T-helper 1 cell treated with Interleukin-12 subunit alpha and Interleukin-12 subunit beta and Interleukin-4 antibody, amounts not matched to agents 30 ng/mL and 1 ng/mL, for 36 hours (primary cell): Measurements from ENCODE around the gene TTC21B. TPM values are rescaled to one million over a fixed set of nuclear protein-coding genes. Genes with fewer than 3 reads are reported as not detected.

Experiments
- intact Hi-C: fragments of 100-400 bp; cut with micrococcal nuclease; formaldehyde crosslinking; loops from one replicate; pipeline ENCODE4 v1.15.1; 2024
- total RNA-seq: library from RNA; stranded (reverse); gene quantifications from 2 replicates; pipeline ENCODE4 v1.2.3, GENCODE V29; 2022

Gene TTC21B
- total RNA-seq, 1 donor from 2014 or later = 20.4 TPM

- intact Hi-C loops = no loop called here
Observed at GRCh38 chr2:165840333-165840958, 113.1 kb downstream of the TTC21B start.

DNA sequence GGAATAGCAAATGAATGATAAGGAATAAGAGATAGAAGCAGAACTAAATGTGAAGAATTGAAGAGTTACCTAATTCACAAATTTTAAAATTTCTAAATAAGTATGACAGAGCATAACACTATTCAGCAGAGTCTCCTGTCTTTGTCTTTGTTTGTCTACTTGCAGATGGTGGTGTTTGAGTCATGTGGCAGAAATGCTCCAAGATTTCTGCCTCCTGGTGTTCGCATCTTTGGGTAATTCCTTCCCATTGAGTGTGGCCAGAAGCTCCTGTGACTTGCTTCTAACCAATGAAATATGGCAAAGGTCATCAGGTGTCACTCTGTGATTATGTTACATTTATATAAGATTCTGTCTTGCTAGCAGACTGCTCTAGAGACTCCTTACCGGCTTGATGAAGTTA lies 114.0 kb downstream of the TTC21B start:
- intact Hi-C loops = no loop called here

- intact Hi-C loops = no loop called here
Observed at GRCh38 chr2:165837122-165837521, 116.5 kb downstream of the TTC21B start.

GRCh38 chr2:165835363-165835762 lies 118.2 kb downstream of the TTC21B start:
- intact Hi-C loops = no loop called here

GRCh38 chr2:165833156-165833555 lies 120.4 kb downstream of the TTC21B start:
- intact Hi-C loops = no loop called here

GRCh38 chr2:165827921-165828276 lies 125.7 kb downstream of the TTC21B start:
- intact Hi-C loops = no loop called here

DNA sequence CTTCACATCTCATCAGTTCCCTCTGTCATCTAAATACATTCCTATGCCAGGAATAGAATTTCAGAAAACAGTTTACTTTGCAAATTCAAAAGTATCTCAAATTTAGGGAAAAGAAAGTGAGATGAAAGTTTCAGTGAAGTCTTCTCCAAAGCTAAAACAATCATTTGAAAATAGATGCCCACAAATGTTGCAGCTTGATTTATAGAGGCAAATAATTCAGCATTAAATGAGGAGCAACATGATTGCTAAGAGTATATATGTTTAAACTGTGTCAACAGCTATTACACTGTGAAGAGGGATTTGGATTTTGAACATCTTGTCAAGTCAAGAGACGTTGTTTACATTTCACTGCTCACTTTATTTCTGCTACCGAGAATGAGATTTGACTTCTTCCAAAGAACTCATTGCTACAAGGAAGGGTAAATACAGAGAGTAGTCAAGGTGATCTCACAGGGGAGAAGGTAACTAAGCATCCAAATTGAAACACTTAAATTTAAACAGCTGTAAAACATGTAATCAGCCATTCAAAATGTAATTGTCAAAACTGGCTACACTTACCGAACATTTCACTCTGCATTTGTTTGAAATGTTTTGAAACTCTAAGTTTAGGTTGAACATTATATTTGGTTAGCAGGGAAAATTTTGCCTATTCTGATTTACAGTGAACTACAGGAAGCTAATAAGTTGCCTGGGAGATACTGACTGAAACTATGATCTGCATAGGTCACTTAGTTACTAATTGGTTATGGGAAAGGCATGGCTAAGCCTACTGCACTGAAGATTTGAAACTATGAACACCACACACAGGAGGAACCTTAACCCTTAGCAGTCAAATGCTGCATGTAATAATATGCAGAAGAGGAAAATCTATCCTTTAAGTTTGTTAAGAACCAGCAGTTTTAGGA lies 126.3 kb downstream of the TTC21B start:
- intact Hi-C loops = no loop called here

DNA sequence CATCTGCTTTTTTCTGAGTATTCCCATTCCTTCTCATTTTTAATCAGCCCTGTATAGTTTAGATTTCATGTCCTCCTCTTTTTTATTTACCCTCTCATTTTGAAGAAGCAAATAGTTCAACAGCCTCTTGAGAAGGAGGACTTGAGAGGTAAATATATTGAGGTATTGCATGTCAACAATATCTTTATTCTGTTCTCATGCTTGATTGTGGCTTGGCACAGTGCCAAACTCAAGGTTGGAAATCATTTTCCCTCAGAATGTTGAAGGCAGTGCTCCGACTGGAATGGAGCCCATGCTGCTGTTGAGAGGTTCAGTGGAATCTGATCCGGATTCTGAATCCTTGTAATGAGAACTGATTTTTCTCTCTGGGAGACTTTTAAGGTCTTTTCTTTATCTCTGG lies 128.5 kb downstream of the TTC21B start:
- intact Hi-C loops = no loop called here

Other genes starting within 250 kb of the TTC21B start
- gene GALNT3, start 159.5 kb downstream of the TTC21B start, total RNA-seq = 15.4 and 17.5 TPM in 2 replicates
- gene SCN1A, start 174.2 kb upstream of the TTC21B start, total RNA-seq = not detected in 2 replicates